Astrocyte (in vitro differentiated cells and primary cell): ENCODE data around the gene KCTD10. TPM values are rescaled to one million over a fixed set of nuclear protein-coding genes. Genes with fewer than 3 reads are reported as not detected.

Experiments
- DNase-seq: peaks from one replicate; pipeline ENCODE4 v3.0.0-alpha.2; 2010; ENCODE audit warnings: low read depth
- FAIRE-seq: peaks from 2 replicates; lab custom pipeline; 2011; peaks lifted over from hg19 to GRCh38; lab: Jason Lieb, UNC
- H2AFZ ChIP-seq: 2 replicates; pipeline ENCODE4 v1.6.0; 2012; ENCODE audit warnings: low read depth, low read length, inconsistent platforms
- H3K27ac ChIP-seq: 2 replicates; pipeline ENCODE4 v1.5.1; 2011; ENCODE audit warnings: low read depth, low read length, inconsistent platforms
- H3K27me3 ChIP-seq: 2 replicates; pipeline ENCODE4 v1.6.0; 2011; ENCODE audit warnings: low read length, inconsistent platforms; ENCODE audit not compliant: insufficient read depth
- H3K36me3 ChIP-seq: 2 replicates; pipeline ENCODE4 v1.5.1; 2011; ENCODE audit warnings: low read length, inconsistent platforms; ENCODE audit not compliant: insufficient read depth
- H3K4me1 ChIP-seq: 2 replicates; pipeline ENCODE4 v1.5.1; 2011; ENCODE audit warnings: low read length, inconsistent platforms; ENCODE audit not compliant: insufficient read depth
- H3K4me2 ChIP-seq: 2 replicates; pipeline ENCODE4 v1.6.0; 2012; ENCODE audit warnings: low read length, inconsistent platforms
- H3K4me3 ChIP-seq: 2 replicates; pipeline ENCODE4 v1.5.1; 2011; ENCODE audit warnings: low read depth, mild to moderate bottlenecking, low read length, inconsistent platforms; ENCODE audit not compliant: insufficient read depth
- H3K79me2 ChIP-seq: 2 replicates; pipeline ENCODE4 v1.6.0; 2012; ENCODE audit warnings: mild to moderate bottlenecking, low read length, inconsistent platforms; ENCODE audit not compliant: insufficient read depth
- H3K9ac ChIP-seq: 2 replicates; pipeline ENCODE4 v1.6.0; 2012; ENCODE audit warnings: mild to moderate bottlenecking, low read length, inconsistent platforms
- H3K9me3 ChIP-seq: 2 replicates; pipeline ENCODE4 v1.5.1; 2012; ENCODE audit warnings: low read depth, mild to moderate bottlenecking, low read length, inconsistent platforms; ENCODE audit not compliant: insufficient read depth
- H4K20me1 ChIP-seq: 2 replicates; pipeline ENCODE4 v1.6.0; 2012; ENCODE audit warnings: low read length, inconsistent platforms; ENCODE audit not compliant: insufficient read depth
- H3K27ac Mint-ChIP-seq: one replicate; pipeline ENCODE4 v1.8.0; 2021; ENCODE audit warnings: mild to moderate bottlenecking, mixed read lengths; ENCODE audit not compliant: unreplicated experiment
- H3K27me3 Mint-ChIP-seq: one replicate; pipeline ENCODE4 v1.8.0; 2021; ENCODE audit warnings: low read depth, mixed read lengths; ENCODE audit not compliant: unreplicated experiment
- H3K36me3 Mint-ChIP-seq: one replicate; pipeline ENCODE4 v1.8.0; 2021; ENCODE audit warnings: low read depth, mixed read lengths; ENCODE audit not compliant: unreplicated experiment
- H3K4me1 Mint-ChIP-seq: one replicate; pipeline ENCODE4 v1.8.0; 2021; ENCODE audit warnings: low read depth, mixed read lengths; ENCODE audit not compliant: unreplicated experiment
- H3K4me3 Mint-ChIP-seq: one replicate; pipeline ENCODE4 v1.8.0; 2021; ENCODE audit warnings: mild to moderate bottlenecking, moderate library complexity, mixed read lengths; ENCODE audit not compliant: unreplicated experiment
- H3K9me3 Mint-ChIP-seq: one replicate; pipeline ENCODE4 v1.8.0; 2021; ENCODE audit warnings: mild to moderate bottlenecking, mixed read lengths; ENCODE audit not compliant: unreplicated experiment
- EZH2 ChIP-seq: IDR thresholded peaks from 2 replicates; pipeline ENCODE4 v1.6.1; 2012; ENCODE audit warnings: mild to moderate bottlenecking, low read length, inconsistent platforms; ENCODE audit not compliant: insufficient read depth
- total RNA-seq: library from RNA; stranded (reverse); gene quantifications from 2 replicates; pipeline ENCODE4 v1.2.1, GENCODE V29; 2021
- TF ChIP-seq, protein P1 (sequence below): IDR thresholded peaks from 2 replicates; pipeline ENCODE4 v1.5.1; 2011; ENCODE audit warnings: low read depth, mild to moderate bottlenecking, inconsistent platforms, low read length, moderate library complexity; ENCODE audit not compliant: insufficient read depth

KCTD10 gene
- total RNA-seq, 1 donor from 2014 or later, result 118 TPM

DNA sequence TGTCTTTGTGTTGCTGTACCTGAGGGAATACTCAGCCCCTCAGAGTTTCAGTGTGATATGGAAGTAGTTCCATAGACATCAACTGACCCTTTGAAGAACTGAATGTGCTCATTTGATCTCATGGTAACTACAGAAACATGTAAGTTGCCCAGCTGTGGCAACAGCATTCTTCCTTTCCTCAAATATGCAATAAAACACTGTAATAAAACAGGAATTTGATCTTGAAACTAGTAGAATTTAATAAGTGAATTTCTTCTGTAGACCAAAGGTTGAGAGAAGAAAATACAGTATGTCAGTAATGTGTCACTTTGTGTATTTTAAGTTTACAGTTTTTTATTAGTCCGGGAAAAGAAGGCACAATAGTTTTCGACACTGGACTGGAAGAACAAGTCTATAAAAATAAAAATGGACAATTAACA lies 31.9 kb downstream of the KCTD10 start:
- peaks cover 5% of the 10 kb centered on the region for H3K4me1 ChIP-seq
- no peak overlapping the region for H3K9ac ChIP-seq
- DNase-seq (peak; percentile 64), FAIRE-seq (no peak)
- peaks cover 18% of the 10 kb centered on the region for H3K36me3 ChIP-seq
- peaks cover 36% of the 10 kb centered on the region for H4K20me1 ChIP-seq
- TF ChIP-seq, protein P1, sequence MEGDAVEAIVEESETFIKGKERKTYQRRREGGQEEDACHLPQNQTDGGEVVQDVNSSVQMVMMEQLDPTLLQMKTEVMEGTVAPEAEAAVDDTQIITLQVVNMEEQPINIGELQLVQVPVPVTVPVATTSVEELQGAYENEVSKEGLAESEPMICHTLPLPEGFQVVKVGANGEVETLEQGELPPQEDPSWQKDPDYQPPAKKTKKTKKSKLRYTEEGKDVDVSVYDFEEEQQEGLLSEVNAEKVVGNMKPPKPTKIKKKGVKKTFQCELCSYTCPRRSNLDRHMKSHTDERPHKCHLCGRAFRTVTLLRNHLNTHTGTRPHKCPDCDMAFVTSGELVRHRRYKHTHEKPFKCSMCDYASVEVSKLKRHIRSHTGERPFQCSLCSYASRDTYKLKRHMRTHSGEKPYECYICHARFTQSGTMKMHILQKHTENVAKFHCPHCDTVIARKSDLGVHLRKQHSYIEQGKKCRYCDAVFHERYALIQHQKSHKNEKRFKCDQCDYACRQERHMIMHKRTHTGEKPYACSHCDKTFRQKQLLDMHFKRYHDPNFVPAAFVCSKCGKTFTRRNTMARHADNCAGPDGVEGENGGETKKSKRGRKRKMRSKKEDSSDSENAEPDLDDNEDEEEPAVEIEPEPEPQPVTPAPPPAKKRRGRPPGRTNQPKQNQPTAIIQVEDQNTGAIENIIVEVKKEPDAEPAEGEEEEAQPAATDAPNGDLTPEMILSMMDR, result no peak
- TF ChIP-seq EZH2, result no peak
- H3K4me3 ChIP-seq, result no peak overlapping the region
- Mint-ChIP-seq H3K27me3 (no peaks in the 10 kb centered on the region), H3K36me3 (peaks cover 25% of the 10 kb centered on the region), H3K27ac (peak overlapping the region; percentile 50), H3K9me3 (no peaks in the 10 kb centered on the region), H3K4me1 (peaks cover 13% of the 10 kb centered on the region), H3K4me3 (no peak overlapping the region)
- no peak overlapping the region for H2AFZ ChIP-seq
- H3K79me2 ChIP-seq, result peaks cover 35% of the 10 kb centered on the region
- no peaks in the 10 kb centered on the region for H3K27me3 ChIP-seq
- H3K4me2 ChIP-seq, result no peak overlapping the region
- H3K9me3 ChIP-seq, result no peaks in the 10 kb centered on the region
- no peak overlapping the region for H3K27ac ChIP-seq

DNA sequence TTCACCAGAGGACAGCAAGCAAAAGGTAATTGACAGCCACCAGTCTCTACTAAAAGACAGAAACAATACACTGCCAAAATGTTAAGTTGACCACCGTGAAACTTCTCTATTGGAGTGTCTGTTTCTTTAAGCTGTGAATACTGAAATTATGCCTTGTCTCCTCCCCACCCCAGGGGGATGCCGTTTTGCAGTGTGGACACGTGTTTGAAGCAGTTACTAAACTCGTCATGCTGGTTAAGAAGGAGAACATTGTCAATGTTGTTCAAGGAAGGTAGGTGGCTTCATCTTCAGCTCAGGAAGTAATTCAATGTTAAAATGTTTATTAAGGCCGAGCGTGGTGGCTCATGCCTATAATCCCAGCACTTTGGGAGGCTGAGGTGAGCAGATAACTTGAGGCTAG lies 32.8 kb downstream of the KCTD10 start:
- Histone ChIP-seq H3K4me1 (peaks cover 5% of the 10 kb centered on the region), H3K27ac (no peak overlapping the region), H3K79me2 (peaks cover 25% of the 10 kb centered on the region), H3K36me3 (peaks cover 13% of the 10 kb centered on the region), H2AFZ (no peak overlapping the region), H3K4me2 (no peak overlapping the region), H3K27me3 (no peaks in the 10 kb centered on the region), H4K20me1 (peaks cover 27% of the 10 kb centered on the region), H3K4me3 (no peak overlapping the region), H3K9ac (no peak overlapping the region), H3K9me3 (no peaks in the 10 kb centered on the region)
- FAIRE-seq (no peak), DNase-seq (no peak)
- Mint-ChIP-seq H3K27ac (no peak overlapping the region), H3K27me3 (no peaks in the 10 kb centered on the region), H3K4me1 (peaks cover 13% of the 10 kb centered on the region), H3K36me3 (peaks cover 25% of the 10 kb centered on the region), H3K9me3 (no peaks in the 10 kb centered on the region), H3K4me3 (no peak overlapping the region)
- no peak for TF ChIP-seq EZH2
- TF ChIP-seq, protein P1, result no peak

DNA sequence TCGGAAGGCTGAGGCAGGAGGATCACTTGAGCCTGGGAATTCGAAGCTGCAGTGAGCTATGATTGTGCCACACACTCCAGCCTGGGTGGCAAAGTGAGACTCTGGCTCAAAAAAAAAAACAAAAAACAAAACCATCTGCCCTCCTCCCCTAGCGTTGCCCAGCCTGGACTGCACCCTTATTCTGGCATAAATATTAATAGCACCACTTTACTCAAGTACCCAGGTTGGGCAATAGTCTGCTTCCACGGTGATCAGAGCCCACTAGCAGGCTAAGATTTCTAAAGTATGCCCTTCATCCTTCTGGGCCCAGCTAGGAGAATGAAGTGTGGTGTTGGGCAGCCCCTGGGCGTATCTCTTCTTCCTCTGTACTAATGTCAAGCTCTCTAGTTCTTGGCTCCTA lies 33.3 kb downstream of the KCTD10 start:
- Histone ChIP-seq H4K20me1 (peaks cover 22% of the 10 kb centered on the region), H3K4me1 (peaks cover 5% of the 10 kb centered on the region), H3K9ac (no peak overlapping the region), H3K9me3 (no peaks in the 10 kb centered on the region), H3K27me3 (no peaks in the 10 kb centered on the region), H3K27ac (no peak overlapping the region), H3K79me2 (peaks cover 21% of the 10 kb centered on the region), H2AFZ (no peak overlapping the region), H3K4me2 (no peak overlapping the region), H3K4me3 (no peak overlapping the region), H3K36me3 (peaks cover 13% of the 10 kb centered on the region)
- no peaks in the 10 kb centered on the region for H3K27me3 Mint-ChIP-seq
- DNase-seq (no peak), FAIRE-seq (no peak)
- H3K9me3 Mint-ChIP-seq, result no peaks in the 10 kb centered on the region
- H3K27ac Mint-ChIP-seq, result no peak overlapping the region
- H3K4me3 Mint-ChIP-seq, result no peak overlapping the region
- peaks cover 13% of the 10 kb centered on the region for H3K4me1 Mint-ChIP-seq
- H3K36me3 Mint-ChIP-seq, result peaks cover 23% of the 10 kb centered on the region
- TF ChIP-seq, protein P1, result no peak
- no peak for TF ChIP-seq EZH2
